ENCODE measurements around the gene MBOAT7. TPM values are rescaled to one million over a fixed set of nuclear protein-coding genes. Genes with fewer than 3 reads are reported as not detected.

The MBOAT7 gene
- total RNA-seq, 1 experiment from 2014 or later = 100 TPM

DNA sequence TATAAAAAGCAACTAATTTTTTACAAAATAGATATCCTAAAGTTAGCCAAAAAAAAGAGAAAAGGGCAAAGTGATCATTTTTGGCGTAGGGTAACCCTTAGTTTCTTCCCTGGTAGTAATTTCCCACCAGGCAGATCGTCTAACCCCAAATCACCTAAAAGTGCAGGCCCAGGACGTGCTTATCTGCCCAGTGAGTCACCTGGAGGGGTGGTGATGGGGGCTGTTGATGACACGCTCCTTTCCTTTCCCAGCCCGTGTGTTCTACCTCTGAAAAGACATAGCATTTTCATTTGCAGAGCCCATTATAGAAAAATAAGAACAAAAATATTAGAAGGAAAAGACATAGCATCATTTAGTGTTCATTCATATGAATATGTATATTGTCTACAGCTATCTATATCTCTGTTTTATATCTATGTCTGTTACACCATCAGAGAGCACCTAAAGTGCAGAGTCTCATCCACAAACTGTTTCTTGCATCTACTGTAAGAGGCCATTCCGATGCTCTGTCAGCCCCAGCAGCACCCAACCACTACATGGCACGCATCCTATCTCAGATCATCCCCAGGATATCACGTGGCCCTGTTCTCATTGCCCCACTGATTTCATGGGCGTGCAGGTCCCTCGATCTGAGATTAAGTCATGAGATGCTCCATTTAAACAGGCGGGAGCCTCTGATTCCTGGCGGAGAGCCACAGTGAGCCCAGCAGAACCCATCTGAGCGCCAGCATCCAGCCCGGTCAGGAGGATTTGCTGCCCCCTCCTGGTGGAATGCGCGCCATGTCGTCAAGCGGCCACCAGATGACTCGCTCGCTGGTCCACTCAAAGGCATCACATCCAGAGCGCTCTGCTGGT lies 41.9 kb upstream of the MBOAT7 start:
- no peak overlapping the region for H3K4me2 ChIP-seq (ENCODE audit: insufficient read depth, insufficient read length, low read length)
- H3K27ac ChIP-seq (ENCODE audit: insufficient read length, low read depth, low read length) = no peak overlapping the region
- peaks cover 2 to 3% of the 10 kb centered on the region in 2 experiments; a peak in 3 of 4 replicates for H3K4me1 Mint-ChIP-seq
- H3K4me1 ChIP-seq (ENCODE audit: insufficient read depth, low read length) = no peaks in the 10 kb centered on the region
- no peak overlapping the region for H4K8ac ChIP-seq (replicated peaks; ENCODE audit: insufficient read length, low read depth, low read length)
- H3K27me3 ChIP-seq (ENCODE audit: insufficient read depth, low read length) = peaks cover 2% of the 10 kb centered on the region; the same call in 1 of the 2 replicates
- H3K79me1 ChIP-seq (ENCODE audit: insufficient read depth, low read depth, low read length, poor library complexity, severe bottlenecking) = no peaks in the 10 kb centered on the region
- no peak overlapping the region for H2BK12ac ChIP-seq (ENCODE audit: insufficient read length, low read depth, low read length)
- no peak overlapping the region for H3K56ac ChIP-seq (ENCODE audit: insufficient read length, low read depth, low read length)
- no peak overlapping the region for H3T11ph ChIP-seq (ENCODE audit: low read length)
- H3K4me3 Mint-ChIP-seq = peak overlapping the region in 1 of 2 experiments; percentile 27; a peak in 1 of 5 replicates
- H3K23ac ChIP-seq (ENCODE audit: insufficient read length, low read depth, low read length) = no peak overlapping the region
- peaks cover 80% of the 10 kb centered on the region for H3K27me3 Mint-ChIP-seq (ENCODE audit: low read depth)
- no peak overlapping the region for H2BK20ac ChIP-seq (ENCODE audit: low read depth, low read length, poor library complexity, severe bottlenecking)
- no peak overlapping the region for H4K5ac ChIP-seq (ENCODE audit: insufficient read length, low read depth, low read length)
- no peaks in the 10 kb centered on the region for H3K9me3 ChIP-seq (ENCODE audit: control insufficient read depth, low read depth, low read length)
- H3K14ac ChIP-seq (ENCODE audit: insufficient read depth, low read length) = no peak overlapping the region
- no peak overlapping the region for H3K9ac ChIP-seq (ENCODE audit: extremely low read depth, insufficient read length, low read length)
- H4K91ac ChIP-seq (ENCODE audit: insufficient read length, low read depth, low read length) = no peak overlapping the region
- H4K20me1 ChIP-seq (ENCODE audit: control insufficient read depth, insufficient read depth, insufficient read length) = no peaks in the 10 kb centered on the region
- peaks cover 23 to 28% of the 10 kb centered on the region in 2 experiments for H3K9me3 Mint-ChIP-seq
- no peak overlapping the region for H3K4ac ChIP-seq (ENCODE audit: low read depth, low read length)
- WGBS (ENCODE audit: extremely low coverage, insufficient read length, low lambda C conversion rate) = no CpG with 5 or more reads among the region's 21 CpGs
- no peaks in the 10 kb centered on the region for H3K23me2 ChIP-seq (ENCODE audit: insufficient read length, low read depth, low read length, poor library complexity, severe bottlenecking)
- H3K36me3 Mint-ChIP-seq (ENCODE audit: insufficient read depth in 1 of 3, low read depth in 3 of 3) = no peaks in the 10 kb centered on the region; a peak in 1 of 7 replicates
- H3K27ac Mint-ChIP-seq = no peak overlapping the region
- H3K79me2 ChIP-seq (ENCODE audit: insufficient read depth, low read length) = no peaks in the 10 kb centered on the region
- H2AK5ac ChIP-seq (ENCODE audit: insufficient read length, low read length) = no peak overlapping the region
- no peak overlapping the region for H3K18ac ChIP-seq (ENCODE audit: insufficient read length, low read depth, low read length)
- TF ChIP-seq, protein P1, sequence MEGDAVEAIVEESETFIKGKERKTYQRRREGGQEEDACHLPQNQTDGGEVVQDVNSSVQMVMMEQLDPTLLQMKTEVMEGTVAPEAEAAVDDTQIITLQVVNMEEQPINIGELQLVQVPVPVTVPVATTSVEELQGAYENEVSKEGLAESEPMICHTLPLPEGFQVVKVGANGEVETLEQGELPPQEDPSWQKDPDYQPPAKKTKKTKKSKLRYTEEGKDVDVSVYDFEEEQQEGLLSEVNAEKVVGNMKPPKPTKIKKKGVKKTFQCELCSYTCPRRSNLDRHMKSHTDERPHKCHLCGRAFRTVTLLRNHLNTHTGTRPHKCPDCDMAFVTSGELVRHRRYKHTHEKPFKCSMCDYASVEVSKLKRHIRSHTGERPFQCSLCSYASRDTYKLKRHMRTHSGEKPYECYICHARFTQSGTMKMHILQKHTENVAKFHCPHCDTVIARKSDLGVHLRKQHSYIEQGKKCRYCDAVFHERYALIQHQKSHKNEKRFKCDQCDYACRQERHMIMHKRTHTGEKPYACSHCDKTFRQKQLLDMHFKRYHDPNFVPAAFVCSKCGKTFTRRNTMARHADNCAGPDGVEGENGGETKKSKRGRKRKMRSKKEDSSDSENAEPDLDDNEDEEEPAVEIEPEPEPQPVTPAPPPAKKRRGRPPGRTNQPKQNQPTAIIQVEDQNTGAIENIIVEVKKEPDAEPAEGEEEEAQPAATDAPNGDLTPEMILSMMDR (conservative IDR thresholded peaks at IDR 0.05) = peak; percentile 100
- DNase-seq = peak; percentile 95
- no peak overlapping the region for H2AFZ ChIP-seq (ENCODE audit: low read length)
- no peak overlapping the region for H2BK15ac ChIP-seq (ENCODE audit: low read depth, low read length)
- H2BK120ac ChIP-seq (ENCODE audit: low read depth, low read length, poor library complexity, severe bottlenecking) = no peak overlapping the region
- H2BK5ac ChIP-seq (ENCODE audit: insufficient read length, low read length) = no peak overlapping the region

Data from H9 (cell line).